Fibroblast of lung (primary cell): ENCODE results near the gene NFS1. TPM values are rescaled to one million over a fixed set of nuclear protein-coding genes. Genes with fewer than 3 reads are reported as not detected.

Source experiments
- DNase-seq, 2 donors: peaks; one replicate each; pipeline versions ENCODE4 v3.0.0 to v3.0.0-alpha.2; 2010; ENCODE audit warnings: low read depth in 2 of 2
- H2AFZ ChIP-seq: 2 replicates; pipeline ENCODE4 v1.5.1; 2012; ENCODE audit warnings: low read length, control low read depth, inconsistent platforms
- H3K27ac ChIP-seq: 2 replicates; pipeline ENCODE4 v1.5.1; 2011; ENCODE audit warnings: low read length, control low read depth; ENCODE audit not compliant: insufficient read depth
- H3K27me3 ChIP-seq: 2 replicates; pipeline ENCODE4 v1.5.1; 2011; ENCODE audit warnings: mild to moderate bottlenecking, low read length; ENCODE audit not compliant: control insufficient read depth, insufficient read depth
- H3K36me3 ChIP-seq: 2 replicates; pipeline ENCODE4 v1.5.1; 2011; ENCODE audit warnings: low read length; ENCODE audit not compliant: control insufficient read depth, insufficient read depth
- H3K4me1 ChIP-seq: 2 replicates; pipeline ENCODE4 v1.5.1; 2011; ENCODE audit warnings: low read length; ENCODE audit not compliant: control insufficient read depth, insufficient read depth; ENCODE audit errors: extremely low read depth
- H3K4me2 ChIP-seq: 2 replicates; pipeline ENCODE4 v1.5.1; 2011; ENCODE audit warnings: low read length, control low read depth; ENCODE audit not compliant: insufficient read depth; ENCODE audit errors: extremely low read depth
- H3K4me3 ChIP-seq, 4 experiments: fragments of 200-600 bp in 1 of 4; sonication (generic) in 1 of 4; replicated peaks in 1 of 4; 2 replicates each; pipeline ENCODE4 v1.5.1; 2011 to 2016; ENCODE audit warnings: low read length in 4 of 4, low read depth in 3 of 4, mild to moderate bottlenecking in 3 of 4, control low read depth in 2 of 4, inconsistent platforms in 1 of 4, mixed read lengths in 1 of 4; ENCODE audit not compliant: insufficient read depth in 1 of 4; ENCODE audit errors: control extremely low read depth in 1 of 4
- H3K79me2 ChIP-seq: 2 replicates; pipeline ENCODE4 v1.5.1; 2012; ENCODE audit warnings: mild to moderate bottlenecking, low read length, inconsistent platforms; ENCODE audit not compliant: control insufficient read depth, insufficient read depth
- H3K9ac ChIP-seq: 2 replicates; pipeline ENCODE4 v1.5.1; 2011; ENCODE audit warnings: mild to moderate bottlenecking, low read length, control low read depth; ENCODE audit not compliant: insufficient read depth
- H3K9me3 ChIP-seq: 2 replicates; pipeline ENCODE4 v1.5.1; 2012; ENCODE audit warnings: low read depth, low read length; ENCODE audit not compliant: control insufficient read depth, insufficient read depth
- H4K20me1 ChIP-seq: 2 replicates; pipeline ENCODE4 v1.5.1; 2011; ENCODE audit warnings: low read length; ENCODE audit not compliant: control insufficient read depth, insufficient read depth; ENCODE audit errors: extremely low read depth
- EZH2 ChIP-seq: IDR thresholded peaks from 2 replicates; pipeline ENCODE4 v1.5.1; 2012; ENCODE audit warnings: low read length, control low read depth, mild to moderate bottlenecking; ENCODE audit errors: missing control alignments
- polyA plus RNA-seq, 2 donors: library from polyadenylated mRNA; depleted of rRNA in 1 of 2; stranded (reverse) in 1 of 2; unstranded in 1 of 2; fragments of >200 nt; gene quantifications; 2 replicates each; pipeline ENCODE4 v1.2.1, GENCODE V29; 2011 to 2012; ENCODE audit warnings: missing spikeins in 1 of 2
- total RNA-seq: library from RNA; depleted of rRNA; stranded (reverse); fragments of >200 nt; gene quantifications from 2 replicates; pipeline ENCODE4 v1.2.1, GENCODE V29; 2014
- TF ChIP-seq, protein P1 (sequence below), 2 donors: IDR thresholded peaks in 1 of 2; conservative IDR thresholded peaks in 1 of 2; 1 replicate in 1 of 2; 2 replicates in 1 of 2; pipeline ENCODE4 v1.5.1; 2011 to 2012; ENCODE audit warnings: low read length in 2 of 2, control low read depth in 1 of 2, inconsistent platforms in 1 of 2, low read depth in 1 of 2, mild to moderate bottlenecking in 1 of 2

NFS1 gene
- total and polyA plus RNA-seq, 2 donors (not counting 1 experiment from before 2014, with no cell fraction given) = 31.7 to 34.7 TPM

- no peaks in the 10 kb centered on the region for H3K27me3 ChIP-seq
- TF ChIP-seq EZH2 = no peak
- TF ChIP-seq, protein P1, sequence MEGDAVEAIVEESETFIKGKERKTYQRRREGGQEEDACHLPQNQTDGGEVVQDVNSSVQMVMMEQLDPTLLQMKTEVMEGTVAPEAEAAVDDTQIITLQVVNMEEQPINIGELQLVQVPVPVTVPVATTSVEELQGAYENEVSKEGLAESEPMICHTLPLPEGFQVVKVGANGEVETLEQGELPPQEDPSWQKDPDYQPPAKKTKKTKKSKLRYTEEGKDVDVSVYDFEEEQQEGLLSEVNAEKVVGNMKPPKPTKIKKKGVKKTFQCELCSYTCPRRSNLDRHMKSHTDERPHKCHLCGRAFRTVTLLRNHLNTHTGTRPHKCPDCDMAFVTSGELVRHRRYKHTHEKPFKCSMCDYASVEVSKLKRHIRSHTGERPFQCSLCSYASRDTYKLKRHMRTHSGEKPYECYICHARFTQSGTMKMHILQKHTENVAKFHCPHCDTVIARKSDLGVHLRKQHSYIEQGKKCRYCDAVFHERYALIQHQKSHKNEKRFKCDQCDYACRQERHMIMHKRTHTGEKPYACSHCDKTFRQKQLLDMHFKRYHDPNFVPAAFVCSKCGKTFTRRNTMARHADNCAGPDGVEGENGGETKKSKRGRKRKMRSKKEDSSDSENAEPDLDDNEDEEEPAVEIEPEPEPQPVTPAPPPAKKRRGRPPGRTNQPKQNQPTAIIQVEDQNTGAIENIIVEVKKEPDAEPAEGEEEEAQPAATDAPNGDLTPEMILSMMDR (conservative IDR thresholded peaks at IDR 0.05 in 1 of 2, IDR thresholded peaks at IDR 0.05 in 1 of 2; ENCODE audit: low read depth in 1 of 2, low read length in 2 of 2) = no peak
Observed at GRCh38 chr20:35669681-35670080, 29.5 kb downstream of the NFS1 start.

GRCh38 chr20:35669221-35669620, 29.9 kb downstream of the NFS1 start:
- TF ChIP-seq, protein P1 (conservative IDR thresholded peaks at IDR 0.05 in 1 of 2, IDR thresholded peaks at IDR 0.05 in 1 of 2; ENCODE audit: low read depth in 1 of 2, low read length in 2 of 2) = no peak
- TF ChIP-seq EZH2 = no peak
- H3K36me3 ChIP-seq = peaks cover 10% of the 10 kb centered on the region
- H3K4me2 ChIP-seq = no peak overlapping the region
- no peak overlapping the region for H3K27ac ChIP-seq
- H3K79me2 ChIP-seq = peaks cover 5% of the 10 kb centered on the region
- H2AFZ ChIP-seq = no peak overlapping the region
- H3K4me3 ChIP-seq = no peak overlapping the region
- no peak for DNase-seq
- H3K9ac ChIP-seq = no peak overlapping the region
- no peaks in the 10 kb centered on the region for H4K20me1 ChIP-seq
- no peaks in the 10 kb centered on the region for H3K27me3 ChIP-seq
- no peaks in the 10 kb centered on the region for H3K9me3 ChIP-seq
- H3K4me1 ChIP-seq = no peaks in the 10 kb centered on the region

More at GRCh38 chr20:35669681-35670080, 29.5 kb downstream of the NFS1 start:
- Histone ChIP-seq H2AFZ (no peak overlapping the region), H3K4me3 (no peak overlapping the region), H4K20me1 (no peaks in the 10 kb centered on the region), H3K27ac (no peak overlapping the region), H3K4me2 (no peak overlapping the region), H3K36me3 (peaks cover 10% of the 10 kb centered on the region), H3K9ac (no peak overlapping the region), H3K4me1 (no peaks in the 10 kb centered on the region), H3K79me2 (peaks cover under 1% of the 10 kb centered on the region), H3K9me3 (no peaks in the 10 kb centered on the region)
- DNase-seq = no peak

- TF ChIP-seq, protein P1 (conservative IDR thresholded peaks at IDR 0.05 in 1 of 2, IDR thresholded peaks at IDR 0.05 in 1 of 2; ENCODE audit: low read depth in 1 of 2, low read length in 2 of 2) = no peak
- TF ChIP-seq EZH2 = no peak
- no peak for DNase-seq
- no peak overlapping the region for H3K9ac ChIP-seq
- H3K27me3 ChIP-seq = no peaks in the 10 kb centered on the region
- no peak overlapping the region for H3K4me2 ChIP-seq
- no peak overlapping the region for H3K4me3 ChIP-seq
- no peaks in the 10 kb centered on the region for H3K9me3 ChIP-seq
- H3K79me2 ChIP-seq = peaks cover 38% of the 10 kb centered on the region
- peaks cover 6% of the 10 kb centered on the region for H3K36me3 ChIP-seq
- H3K27ac ChIP-seq = no peak overlapping the region
- peaks cover 9% of the 10 kb centered on the region for H3K4me1 ChIP-seq
- no peak overlapping the region for H2AFZ ChIP-seq
- H4K20me1 ChIP-seq = peaks cover 21% of the 10 kb centered on the region
Observed at GRCh38 chr20:35665949-35666288, 33.2 kb downstream of the NFS1 start.
